ENCODE data around the gene BRI3BP.

GRCh38 chr12:125057708-125058107 lies 64.3 kb downstream of the BRI3BP start:
- TF ChIP-seq CTCF (IDR thresholded peaks at IDR 0.05), result no peak
- no peak for TF ChIP-seq POLR2A (IDR thresholded peaks at IDR 0.05)

Measured in lower leg skin (tissue), 3 donors.